ENCODE results near the gene GNG14.
"Not testable (repeated sequence)": the region's sequence is repeated elsewhere in the genome, so short reads cannot be mapped to it uniquely, and the experiment has no call there.

GNG14 gene

GRCh38 chr19:12701596-12702282, 13.9 kb downstream of the GNG14 start:
- DNase-seq (ENCODE audit: insufficient read length, low spot score), result no peak
- TF ChIP-seq POU2F2 (IDR thresholded peaks at IDR 0.05; ENCODE audit: low read depth, low read length) (no peak), POLR2A (IDR thresholded peaks at IDR 0.05; ENCODE audit: low read depth, low read length) (no peak), SPI1 (IDR thresholded peaks at IDR 0.05; ENCODE audit: low read depth, low read length) (no peak), POLR2AphosphoS5 (IDR thresholded peaks at IDR 0.05; ENCODE audit: low read depth, low read length) (no peak), TAF1 (IDR thresholded peaks at IDR 0.05; ENCODE audit: low read depth, low read length) (no peak), PAX5 (IDR thresholded peaks at IDR 0.05; ENCODE audit: insufficient read depth, low read length, severe bottlenecking) (no peak)
- FAIRE-seq, result no peak

- DNase-seq (ENCODE audit: insufficient read length, low spot score) (no peak), FAIRE-seq (no peak)
- TF ChIP-seq POLR2A (IDR thresholded peaks at IDR 0.05; ENCODE audit: low read depth, low read length), result no peak
Measured at GRCh38 chr19:12703046-12703445, 15.2 kb downstream of the GNG14 start.

GRCh38 chr19:12705169-12705568, 17.4 kb downstream of the GNG14 start:
- TF ChIP-seq POLR2AphosphoS5 (IDR thresholded peaks at IDR 0.05; ENCODE audit: low read depth, low read length) (no peak), POU2F2 (IDR thresholded peaks at IDR 0.05; ENCODE audit: low read depth, low read length) (no peak), PAX5 (IDR thresholded peaks at IDR 0.05; ENCODE audit: insufficient read depth, low read length, severe bottlenecking) (no peak), POLR2A (IDR thresholded peaks at IDR 0.05; ENCODE audit: low read depth, low read length) (no peak), TAF1 (IDR thresholded peaks at IDR 0.05; ENCODE audit: low read depth, low read length) (no peak)
- FAIRE-seq, result no peak

GRCh38 chr19:12705654-12706331, 18.0 kb downstream of the GNG14 start:
- no peak for TF ChIP-seq PAX5 (IDR thresholded peaks at IDR 0.05; ENCODE audit: insufficient read depth, low read length, severe bottlenecking)
- TF ChIP-seq POLR2AphosphoS5 (IDR thresholded peaks at IDR 0.05; ENCODE audit: low read depth, low read length), result no peak
- no peak for TF ChIP-seq POLR2A (IDR thresholded peaks at IDR 0.05; ENCODE audit: low read depth, low read length)
- no peak for TF ChIP-seq POU2F2 (IDR thresholded peaks at IDR 0.05; ENCODE audit: low read depth, low read length)
- TF ChIP-seq SPI1 (IDR thresholded peaks at IDR 0.05; ENCODE audit: low read depth, low read length), result no peak
- TF ChIP-seq TAF1 (IDR thresholded peaks at IDR 0.05; ENCODE audit: low read depth, low read length), result no peak
- no peak for DNase-seq (ENCODE audit: insufficient read length, low spot score)
- FAIRE-seq, result no peak

More at GRCh38 chr19:12705169-12705568, 17.4 kb downstream of the GNG14 start:
- DNase-seq (ENCODE audit: insufficient read length, low spot score), result no peak

GRCh38 chr19:12706332-12706718, 18.5 kb downstream of the GNG14 start:
- FAIRE-seq, result no peak

GRCh38 chr19:12708641-12709040, 20.8 kb downstream of the GNG14 start:
- TF ChIP-seq SPI1 (IDR thresholded peaks at IDR 0.05; ENCODE audit: low read depth, low read length) (no peak), PAX5 (IDR thresholded peaks at IDR 0.05; ENCODE audit: insufficient read depth, low read length, severe bottlenecking) (no peak), POLR2AphosphoS5 (IDR thresholded peaks at IDR 0.05; ENCODE audit: low read depth, low read length) (no peak), POLR2A (IDR thresholded peaks at IDR 0.05; ENCODE audit: low read depth, low read length) (no peak)

More at GRCh38 chr19:12706332-12706718, 18.5 kb downstream of the GNG14 start:
- DNase-seq (ENCODE audit: insufficient read length, low spot score), result no peak
- TF ChIP-seq POLR2AphosphoS5 (IDR thresholded peaks at IDR 0.05; ENCODE audit: low read depth, low read length) (peak; percentile 18; the same call in 1 of the 2 replicates), PAX5 (IDR thresholded peaks at IDR 0.05; ENCODE audit: insufficient read depth, low read length, severe bottlenecking) (no peak)

GRCh38 chr19:12711187-12711586, 23.4 kb downstream of the GNG14 start:
- no peak for TF ChIP-seq PAX5 (IDR thresholded peaks at IDR 0.05; ENCODE audit: insufficient read depth, low read length, severe bottlenecking)
- no peak for TF ChIP-seq SPI1 (IDR thresholded peaks at IDR 0.05; ENCODE audit: low read depth, low read length)
- no peak for TF ChIP-seq POLR2AphosphoS5 (IDR thresholded peaks at IDR 0.05; ENCODE audit: low read depth, low read length)
- TF ChIP-seq POU2F2 (IDR thresholded peaks at IDR 0.05; ENCODE audit: low read depth, low read length), result no peak
- TF ChIP-seq POLR2A (IDR thresholded peaks at IDR 0.05; ENCODE audit: low read depth, low read length), result no peak
- TF ChIP-seq TAF1 (IDR thresholded peaks at IDR 0.05; ENCODE audit: low read depth, low read length), result no peak
- DNase-seq (ENCODE audit: insufficient read length, low spot score), result no peak
- FAIRE-seq, result no peak

More at GRCh38 chr19:12708641-12709040, 20.8 kb downstream of the GNG14 start:
- FAIRE-seq (no peak), DNase-seq (ENCODE audit: insufficient read length, low spot score) (no peak)

GRCh38 chr19:12712077-12712476, 24.3 kb downstream of the GNG14 start:
- FAIRE-seq; DNase-seq (ENCODE audit: insufficient read length, low spot score): not testable (repeated sequence)

GRCh38 chr19:12713304-12713703, 25.5 kb downstream of the GNG14 start:
- DNase-seq (ENCODE audit: insufficient read length, low spot score); FAIRE-seq: not testable (repeated sequence)

- DNase-seq (ENCODE audit: insufficient read length, low spot score) (no peak), FAIRE-seq (no peak)
- TF ChIP-seq POU2F2 (IDR thresholded peaks at IDR 0.05; ENCODE audit: low read depth, low read length), result no peak
- no peak for TF ChIP-seq POLR2AphosphoS5 (IDR thresholded peaks at IDR 0.05; ENCODE audit: low read depth, low read length)
- TF ChIP-seq POLR2A (IDR thresholded peaks at IDR 0.05; ENCODE audit: low read depth, low read length), result no peak
- no peak for TF ChIP-seq TAF1 (IDR thresholded peaks at IDR 0.05; ENCODE audit: low read depth, low read length)
- TF ChIP-seq PAX5 (IDR thresholded peaks at IDR 0.05; ENCODE audit: insufficient read depth, low read length, severe bottlenecking), result no peak
- TF ChIP-seq SPI1 (IDR thresholded peaks at IDR 0.05; ENCODE audit: low read depth, low read length), result no peak
Measured at GRCh38 chr19:12715102-12715501, 27.3 kb downstream of the GNG14 start.

- DNase-seq (ENCODE audit: insufficient read length, low spot score), result no peak
- no peak for FAIRE-seq
- TF ChIP-seq PAX5 (IDR thresholded peaks at IDR 0.05; ENCODE audit: insufficient read depth, low read length, severe bottlenecking) (no peak), POLR2AphosphoS5 (IDR thresholded peaks at IDR 0.05; ENCODE audit: low read depth, low read length) (no peak), SPI1 (IDR thresholded peaks at IDR 0.05; ENCODE audit: low read depth, low read length) (no peak)
Measured at GRCh38 chr19:12715929-12716328, 28.1 kb downstream of the GNG14 start.
